H1 (cell line): ENCODE measurements around the gene NR5A1. TPM values are rescaled to one million over a fixed set of nuclear protein-coding genes. Genes with fewer than 3 reads are reported as not detected.
A peak's percentile ranks its signal among the peaks of the same experiment; 100 is the strongest.

ENCODE experiments used
- CTCF ChIA-PET: fragments of 300-600 bp; sonication (Branson Sonifier 250); formaldehyde crosslinking; loops from one replicate; lab custom pipeline; 2021; ENCODE audit not compliant: partially characterized antibody; lab: Charles Lee
- POLR2A ChIA-PET: fragments of 300-600 bp; sonication (Branson Sonifier 250); formaldehyde crosslinking; loops from one replicate; lab custom pipeline; 2021; ENCODE audit warnings: inconsistent platforms; ENCODE audit not compliant: partially characterized antibody; lab: Charles Lee
- DNase-seq, 2 experiments: peaks; one replicate each; pipeline versions ENCODE4 v3.0.0 to v3.0.0-alpha.2; 2010 to 2022; ENCODE audit warnings: low spot score in 2 of 2, low read depth in 1 of 2, mixed read lengths in 1 of 2
- FAIRE-seq: peaks from 2 replicates; lab custom pipeline; 2011; peaks lifted over from hg19 to GRCh38; lab: Jason Lieb, UNC
- H2AFZ ChIP-seq: 2 replicates; pipeline ENCODE4 v1.8.1; 2012; ENCODE audit warnings: low read length, inconsistent platforms
- H2AK5ac ChIP-seq: 2 replicates; pipeline ENCODE4 v1.6.1; 2013; ENCODE audit warnings: low read depth, low read length
- H2BK120ac ChIP-seq: replicated peaks from 2 replicates; pipeline ENCODE3; 2013; ENCODE audit warnings: low read depth, low read length, inconsistent platforms
- H2BK12ac ChIP-seq: 2 replicates; pipeline ENCODE4 v1.6.1; 2013; ENCODE audit warnings: low read depth, low read length
- H2BK15ac ChIP-seq: 2 replicates; pipeline ENCODE4 v1.6.1; 2013; ENCODE audit warnings: low read length
- H2BK20ac ChIP-seq: 2 replicates; pipeline ENCODE4 v1.6.1; 2013; ENCODE audit warnings: low read length
- H2BK5ac ChIP-seq: 2 replicates; pipeline ENCODE4 v1.6.1; 2013; ENCODE audit warnings: low read depth, low read length
- H3K14ac ChIP-seq: 2 replicates; pipeline ENCODE4 v1.6.1; 2013; ENCODE audit warnings: inconsistent platforms; ENCODE audit not compliant: insufficient read length
- H3K18ac ChIP-seq: 2 replicates; pipeline ENCODE4 v1.6.1; 2013; ENCODE audit warnings: low read length; ENCODE audit errors: extremely low read depth
- H3K23ac ChIP-seq: 2 replicates; pipeline ENCODE4 v1.6.1; 2013; ENCODE audit warnings: inconsistent platforms; ENCODE audit not compliant: insufficient read length
- H3K23me2 ChIP-seq: 2 replicates; pipeline ENCODE4 v1.6.1; 2013; ENCODE audit warnings: low read depth, low read length
- H3K27ac ChIP-seq: 2 replicates; pipeline ENCODE4 v1.6.1; 2011; ENCODE audit warnings: low read depth, low read length, inconsistent platforms
- H3K27me3 ChIP-seq, 4 experiments: replicated peaks in 1 of 4; 1 replicate in 1 of 4; 2 replicates in 3 of 4; pipeline versions ENCODE4 v1.6.1 to v1.8.1; 2011 to 2013; ENCODE audit warnings: low read length in 3 of 4, mild to moderate bottlenecking in 3 of 4, inconsistent platforms in 2 of 4, mixed read lengths in 2 of 4, moderate library complexity in 1 of 4; ENCODE audit not compliant: control insufficient read depth in 3 of 4, insufficient read depth in 3 of 4; ENCODE audit errors: extremely low read depth in 1 of 4
- H3K36me3 ChIP-seq, 4 experiments: 2 replicates each; pipeline versions ENCODE4 v1.6.1 to v1.8.1; 2011 to 2013; ENCODE audit warnings: mild to moderate bottlenecking in 4 of 4, low read length in 3 of 4, moderate library complexity in 2 of 4, control low read depth in 1 of 4, inconsistent platforms in 1 of 4; ENCODE audit not compliant: insufficient read depth in 4 of 4, control insufficient read depth in 2 of 4
- H3K4ac ChIP-seq: replicated peaks from 2 replicates; pipeline ENCODE3; 2013; ENCODE audit warnings: low read length, low read depth, mixed read lengths, inconsistent platforms; ENCODE audit not compliant: insufficient read length
- H3K4me1 ChIP-seq, 4 experiments: replicated peaks in 1 of 4; 1 replicate in 1 of 4; 2 replicates in 3 of 4; pipeline versions ENCODE4 v1.6.1 to v1.8.1; 2011 to 2013; ENCODE audit warnings: low read length in 3 of 4, inconsistent platforms in 2 of 4, mixed read lengths in 1 of 4; ENCODE audit not compliant: insufficient read depth in 4 of 4, control insufficient read depth in 3 of 4
- H3K4me2 ChIP-seq, 2 experiments: 2 replicates each; pipeline versions ENCODE4 v1.6.1 to v1.8.1; 2011 to 2013; ENCODE audit warnings: low read depth in 2 of 2, low read length in 2 of 2, control low read depth in 1 of 2, inconsistent platforms in 1 of 2, mild to moderate bottlenecking in 1 of 2; ENCODE audit not compliant: insufficient read depth in 1 of 2
- H3K4me3 ChIP-seq, 4 experiments: fragments of 200-600, 300-600 bp in 1 of 4; sonication (generic), shearing (Covaris generic), sonication (Bioruptor Twin) in 1 of 4; 2 replicates each; pipeline versions ENCODE4 v1.5.1 to v1.8.1; 2011 to 2016; ENCODE audit warnings: low read length in 4 of 4, low read depth in 3 of 4, control low read depth in 2 of 4, inconsistent platforms in 2 of 4, mild to moderate bottlenecking in 2 of 4, mixed read lengths in 1 of 4, moderate library complexity in 1 of 4; ENCODE audit not compliant: insufficient read depth in 2 of 4; ENCODE audit errors: extremely low read depth in 1 of 4
- H3K56ac ChIP-seq: replicated peaks from 2 replicates; pipeline ENCODE3; 2013; ENCODE audit warnings: low read depth, mild to moderate bottlenecking, mixed read lengths, low read length, inconsistent platforms; ENCODE audit not compliant: insufficient read length
- H3K79me1 ChIP-seq: 2 replicates; pipeline ENCODE4 v1.6.1; 2013; ENCODE audit warnings: low read depth, low read length, control low read depth
- H3K79me2 ChIP-seq, 2 experiments: 2 replicates each; pipeline versions ENCODE4 v1.6.1 to v1.8.1; 2012 to 2013; ENCODE audit warnings: low read length in 2 of 2, mild to moderate bottlenecking in 2 of 2, inconsistent platforms in 1 of 2; ENCODE audit not compliant: insufficient read depth in 2 of 2, control insufficient read depth in 1 of 2
- H3K9ac ChIP-seq, 4 experiments: replicated peaks in 1 of 4; 1 replicate in 1 of 4; 2 replicates in 3 of 4; pipeline versions ENCODE4 v1.6.1 to v1.8.1; 2011 to 2013; ENCODE audit warnings: low read depth in 3 of 4, low read length in 3 of 4, control low read depth in 2 of 4, mild to moderate bottlenecking in 2 of 4, moderate library complexity in 2 of 4, inconsistent platforms in 1 of 4; ENCODE audit errors: extremely low read depth in 1 of 4
- H3K9me3 ChIP-seq, 2 experiments: 2 replicates each; pipeline versions ENCODE4 v1.6.1 to v1.8.1; 2012 to 2013; ENCODE audit warnings: mild to moderate bottlenecking in 2 of 2, moderate library complexity in 2 of 2, control low read depth in 1 of 2, inconsistent platforms in 1 of 2, low read depth in 1 of 2, low read length in 1 of 2, mixed read lengths in 1 of 2; ENCODE audit not compliant: insufficient read depth in 2 of 2
- H4K20me1 ChIP-seq, 2 experiments: replicated peaks in 1 of 2; 2 replicates each; pipeline versions ENCODE3 to v1.8.1; 2011 to 2013; ENCODE audit warnings: inconsistent platforms in 2 of 2, low read length in 2 of 2, mild to moderate bottlenecking in 1 of 2; ENCODE audit not compliant: insufficient read depth in 2 of 2, control insufficient read depth in 1 of 2
- H4K5ac ChIP-seq: 2 replicates; pipeline ENCODE4 v1.6.1; 2013; ENCODE audit warnings: low read length, low read depth, mixed read lengths, inconsistent platforms; ENCODE audit not compliant: insufficient read length
- H4K8ac ChIP-seq: 2 replicates; pipeline ENCODE4 v1.8.0; 2013; ENCODE audit warnings: mild to moderate bottlenecking, moderate library complexity, low read length, inconsistent platforms; ENCODE audit not compliant: insufficient read depth; ENCODE audit errors: extremely low read depth
- H4K91ac ChIP-seq: replicated peaks from 2 replicates; pipeline ENCODE3; 2013; ENCODE audit warnings: low read length, mixed read lengths, inconsistent platforms; ENCODE audit not compliant: insufficient read length
- CEBPB ChIP-seq: IDR thresholded peaks from 2 replicates; pipeline ENCODE4 v1.6.1; 2012; ENCODE audit warnings: low read depth, low read length
- POLR2AphosphoS5 ChIP-seq: IDR thresholded peaks from 2 replicates; pipeline ENCODE4 v1.6.1; 2011; ENCODE audit warnings: low read depth, low read length
- whole genome bisulfite sequencing, 2 experiments: shearing (Covaris generic) in 1 of 2; methylation state at CpG; one replicate each; pipeline versions ENCODE4 v1.1.6 to v1.1.7; 2013 to 2015; ENCODE audit warnings: low lambda C conversion rate in 2 of 2, mixed read lengths in 2 of 2, inconsistent platforms in 1 of 2, low coverage in 1 of 2, missing lambda C conversion rate in 1 of 2; ENCODE audit not compliant: insufficient replicate concordance in 2 of 2, insufficient coverage in 1 of 2, insufficient read length in 1 of 2; ENCODE audit errors: extremely low coverage in 1 of 2, missing lambda C conversion rate in 1 of 2; 5-methylcytosine and 5-hydroxymethylcytosine counted together
- polyA plus RNA-seq, 7 experiments: library from polyadenylated mRNA; depleted of rRNA in 3 of 7; stranded (reverse) in 5 of 7; unstranded in 2 of 7; fragments of >200 nt in 5 of 7; fragments of 200-250 nt in 2 of 7; gene quantifications; 1 replicate in 5 of 7; 2 replicates in 1 of 7; 4 replicates in 1 of 7; pipeline versions ENCODE4 v1.2.1 to v1.2.3, GENCODE V29; 2011 to 2013; ENCODE audit warnings: missing spikeins in 2 of 7, mixed read lengths in 2 of 7
- total RNA-seq: library from RNA; stranded (reverse); fragmentation: NEBNext Ultra II Directional; extraction: Animal tissue kit (Norgen Biotek cat#: 25700); gene quantifications from 2 replicates; pipeline ENCODE4 v1.2.1, GENCODE V29; 2021

Gene NR5A1
- total and polyA plus RNA-seq, 2 of the 8 experiments (the other 6 are each of a cell fraction or from before 2014, with no cell fraction given) = 0.29 to 0.58 TPM

- Histone ChIP-seq H2BK12ac (0 out of 2 replicates have a peak overlapping the region, but pooled peaks have one; percentile 3), H2BK15ac (peak overlapping the region; percentile 81; the same call in 1 of the 2 replicates), H3K4me1 (peaks cover 0 to 18% (median 4%) of the 10 kb centered on the region in 4 experiments; a peak in 5 of 7 replicates), H2BK20ac (no peak overlapping the region), H3K36me3 (no peaks in the 10 kb centered on the region), H3K9me3 (no peaks in the 10 kb centered on the region), H3K14ac (no peak overlapping the region), H3K79me2 (no peaks in the 10 kb centered on the region), H3K23me2 (no peaks in the 10 kb centered on the region), H4K91ac (no peak overlapping the region), H2AK5ac (no peak overlapping the region; the same call in 1 of the 2 replicates), H2BK5ac (peak overlapping the region; percentile 56; the same call in 1 of the 2 replicates), H3K27ac (no peak overlapping the region), H3K4me2 (no peak overlapping the region), H3K23ac (no peak overlapping the region), H3K56ac (no peak overlapping the region), H4K20me1 (no peaks in the 10 kb centered on the region), H4K5ac (no peak overlapping the region), H3K79me1 (no peaks in the 10 kb centered on the region), H3K27me3 (no peaks in the 10 kb centered on the region), H4K8ac (0 out of 2 replicates have a peak overlapping the region, but pooled peaks have one; percentile 22), H3K4me3 (no peak overlapping the region), H3K4ac (no peak overlapping the region), H3K18ac (no peak overlapping the region), H3K9ac (peak overlapping the region in 1 of 4 experiments; percentile 25; a peak in 2 of 7 replicates), H2AFZ (no peak overlapping the region), H2BK120ac (no peak overlapping the region)
- FAIRE-seq = no peak
- TF ChIP-seq POLR2AphosphoS5 = peak; percentile 62; the same call in 1 of the 2 replicates
- TF ChIP-seq CEBPB = no peak
- CTCF ChIA-PET = interaction anchor here (0.8 to 19.2 kb wide), 8 partner anchors 12 to 340 kb away, joined by 3 to 234 read pairs (median 4); no protein-coding TSS in a partner anchor
- POLR2A ChIA-PET = interaction anchor here (0.8 to 1.5 kb wide), 4 partner anchors 12 to 83 kb away, joined by 3 to 5 read pairs (median 4); no protein-coding TSS in a partner anchor
- WGBS, 2 experiments = 79 to 100% methylated on average over 2 to 22 of the region's 23 CpGs
- peak in 1 of 2 experiments; percentile 53 for DNase-seq
These were observed 4.9 kb upstream of the NR5A1 start for GRCh38 chr9:124511891-124512805.
